GM12891 (cell line): ENCODE measurements around the gene SLBP.

Source experiments
- PAX5 ChIP-seq: IDR thresholded peaks from 2 replicates; pipeline ENCODE4 v1.6.1; 2011; ENCODE audit warnings: low read length, moderate library complexity, mild to moderate bottlenecking; ENCODE audit not compliant: insufficient read depth, severe bottlenecking
- POLR2A ChIP-seq: IDR thresholded peaks from 2 replicates; pipeline ENCODE4 v1.6.1; 2011; ENCODE audit warnings: low read depth, low read length, control low read depth
- TAF1 ChIP-seq: IDR thresholded peaks from 2 replicates; pipeline ENCODE4 v1.6.1; 2011; ENCODE audit warnings: low read depth, low read length, control low read depth

DNA sequence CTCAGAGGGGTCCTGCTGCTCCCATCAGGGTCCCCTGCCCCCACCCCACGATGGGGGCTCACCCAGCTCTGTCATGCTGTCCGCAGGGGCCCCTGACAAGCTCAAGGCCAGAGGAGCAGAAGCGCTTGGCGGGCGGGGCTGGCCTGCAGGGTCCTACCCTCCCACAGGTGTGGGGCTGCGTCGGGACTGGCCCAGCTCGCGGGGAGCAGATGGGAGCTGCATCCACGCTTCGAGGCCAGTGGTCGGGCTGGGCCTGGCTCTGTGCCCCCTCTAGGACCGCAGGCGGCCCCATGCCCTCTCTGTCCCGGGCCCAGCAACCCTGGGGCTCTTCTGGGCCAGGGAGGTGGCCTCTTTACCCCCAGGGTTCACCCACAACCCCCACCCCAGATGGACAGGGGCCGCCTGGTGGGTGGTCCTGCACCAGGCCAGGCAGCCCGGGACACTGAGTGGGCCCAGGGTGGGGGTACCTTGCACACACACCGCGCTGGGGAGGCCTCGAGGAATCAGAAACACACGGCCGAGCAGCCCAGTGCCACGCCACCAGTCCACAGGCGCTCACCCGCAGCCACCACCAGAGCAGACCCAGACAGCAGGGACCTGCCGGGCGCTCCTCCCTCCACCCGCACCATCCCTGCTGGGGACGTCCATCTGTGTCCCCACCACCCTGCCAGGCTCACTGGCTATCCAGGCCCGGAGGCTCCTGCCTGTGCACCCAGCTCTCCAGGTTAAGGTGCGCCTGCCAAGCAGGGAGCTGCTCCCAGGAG lies 39.2 kb upstream of the SLBP start:
- TF ChIP-seq POLR2A (no peak), PAX5 (no peak), TAF1 (no peak)
